ENCODE measurements around the gene SBF2. TPM values are rescaled to one million over a fixed set of nuclear protein-coding genes. Genes with fewer than 3 reads are reported as not detected.
A peak's percentile ranks its signal among the peaks of the same experiment; 100 is the strongest.
"Not testable (repeated sequence)": the region's sequence is repeated elsewhere in the genome, so short reads cannot be mapped to it uniquely, and the experiment has no call there.

SBF2 gene
- total RNA-seq, 1 donor: 61.2 TPM

- TF ChIP-seq CTCF (IDR thresholded peaks at IDR 0.05; ENCODE audit: extremely low read depth, low read depth, low read length): no peak
- Histone ChIP-seq H3K4me1 (ENCODE audit: insufficient read depth, low read length) (peaks cover 45% of the 10 kb centered on the region), H3K4me3 (ENCODE audit: insufficient read depth, low read length) (no peak overlapping the region), H2AFZ (ENCODE audit: low read length) (no peak overlapping the region), H3K27me3 (ENCODE audit: insufficient read depth, low read length) (no peaks in the 10 kb centered on the region), H3K4me2 (ENCODE audit: insufficient read depth, low read length) (no peak overlapping the region), H3K36me3 (ENCODE audit: insufficient read depth, low read length) (no peaks in the 10 kb centered on the region), H4K20me1 (ENCODE audit: insufficient read depth, low read length) (no peaks in the 10 kb centered on the region), H3K79me2 (ENCODE audit: insufficient read depth, low read length) (no peaks in the 10 kb centered on the region), H3K9me3 (ENCODE audit: low read depth, low read length) (no peaks in the 10 kb centered on the region), H3K27ac (ENCODE audit: low read depth, low read length) (peak overlapping the region; percentile 45)
- no peak for DNase-seq (ENCODE audit: insufficient read length, low spot score, missing footprints)
Measured at GRCh38 chr11:9901943-9902342, 392.1 kb downstream of the SBF2 start.

GRCh38 chr11:9900253-9900652 lies 393.8 kb downstream of the SBF2 start:
- DNase-seq (ENCODE audit: insufficient read length, low spot score, missing footprints); H3K9me3 ChIP-seq (ENCODE audit: low read depth, low read length); H2AFZ ChIP-seq (ENCODE audit: low read length); H3K36me3 ChIP-seq (ENCODE audit: insufficient read depth, low read length); H3K27me3 ChIP-seq (ENCODE audit: insufficient read depth, low read length); H3K79me2 ChIP-seq (ENCODE audit: insufficient read depth, low read length); H3K4me3 ChIP-seq (ENCODE audit: insufficient read depth, low read length); H4K20me1 ChIP-seq (ENCODE audit: insufficient read depth, low read length): not testable (repeated sequence)
- H3K27ac ChIP-seq (ENCODE audit: low read depth, low read length): peak overlapping the region; percentile 45
- peak overlapping the region; percentile 8 for H3K4me2 ChIP-seq (ENCODE audit: insufficient read depth, low read length)
- H3K4me1 ChIP-seq (ENCODE audit: insufficient read depth, low read length): peaks cover 32% of the 10 kb centered on the region

GRCh38 chr11:9899676-9900075 lies 394.3 kb downstream of the SBF2 start:
- peak; percentile 17 for DNase-seq (ENCODE audit: insufficient read length, low spot score, missing footprints)
- no peak overlapping the region for H2AFZ ChIP-seq (ENCODE audit: low read length)
- no peak for TF ChIP-seq CTCF (IDR thresholded peaks at IDR 0.05; ENCODE audit: extremely low read depth, low read depth, low read length)
- no peaks in the 10 kb centered on the region for H3K36me3 ChIP-seq (ENCODE audit: insufficient read depth, low read length)
- H3K27me3 ChIP-seq (ENCODE audit: insufficient read depth, low read length): no peaks in the 10 kb centered on the region
- peaks cover 31% of the 10 kb centered on the region for H3K4me1 ChIP-seq (ENCODE audit: insufficient read depth, low read length)
- no peak overlapping the region for H3K4me2 ChIP-seq (ENCODE audit: insufficient read depth, low read length)
- H3K4me3 ChIP-seq (ENCODE audit: insufficient read depth, low read length): no peak overlapping the region
- H4K20me1 ChIP-seq (ENCODE audit: insufficient read depth, low read length): no peaks in the 10 kb centered on the region
- H3K79me2 ChIP-seq (ENCODE audit: insufficient read depth, low read length): no peaks in the 10 kb centered on the region
- no peaks in the 10 kb centered on the region for H3K9me3 ChIP-seq (ENCODE audit: low read depth, low read length)
- peak overlapping the region; percentile 45 for H3K27ac ChIP-seq (ENCODE audit: low read depth, low read length)

GRCh38 chr11:9896902-9897301 lies 397.1 kb downstream of the SBF2 start:
- Histone ChIP-seq H3K79me2 (ENCODE audit: insufficient read depth, low read length) (no peaks in the 10 kb centered on the region), H3K4me1 (ENCODE audit: insufficient read depth, low read length) (peaks cover 27% of the 10 kb centered on the region), H3K36me3 (ENCODE audit: insufficient read depth, low read length) (no peaks in the 10 kb centered on the region), H3K27me3 (ENCODE audit: insufficient read depth, low read length) (no peaks in the 10 kb centered on the region), H3K4me2 (ENCODE audit: insufficient read depth, low read length) (no peak overlapping the region), H3K9me3 (ENCODE audit: low read depth, low read length) (no peaks in the 10 kb centered on the region), H3K4me3 (ENCODE audit: insufficient read depth, low read length) (no peak overlapping the region), H3K27ac (ENCODE audit: low read depth, low read length) (no peak overlapping the region), H2AFZ (ENCODE audit: low read length) (no peak overlapping the region), H4K20me1 (ENCODE audit: insufficient read depth, low read length) (no peaks in the 10 kb centered on the region)
- DNase-seq (ENCODE audit: insufficient read length, low spot score, missing footprints): no peak
- no peak for TF ChIP-seq CTCF (IDR thresholded peaks at IDR 0.05; ENCODE audit: extremely low read depth, low read depth, low read length)

Measured in osteoblast (primary cell).